Fibroblast of the aortic adventitia (primary cell): ENCODE results near the gene ATP2C2. TPM values are rescaled to one million over a fixed set of nuclear protein-coding genes. Genes with fewer than 3 reads are reported as not detected.

Source experiments
- DNase-seq: peaks from one replicate; pipeline ENCODE4 v3.0.0-alpha.2; 2010; ENCODE audit warnings: low read depth
- H3K4me3 ChIP-seq: 2 replicates; pipeline ENCODE4 v1.5.1; 2011; ENCODE audit warnings: low read depth, mild to moderate bottlenecking, control low read depth, low read length, moderate library complexity
- CTCF ChIP-seq: IDR thresholded peaks from 2 replicates; pipeline ENCODE4 v1.5.1; 2011; ENCODE audit warnings: mild to moderate bottlenecking, low read length, control low read depth, inconsistent platforms; ENCODE audit not compliant: insufficient read depth
- total RNA-seq: library from RNA; depleted of rRNA; stranded (reverse); fragments of >200 nt; gene quantifications from 2 replicates; pipeline ENCODE4 v1.2.3, GENCODE V29; 2012; ENCODE audit warnings: low replicate concordance

The ATP2C2 gene
- not detected in 2 replicates for total RNA-seq

GRCh38 chr16:84368308-84368996, at the start of gene ATP2C2:
Gene ATP2C2, plus strand, starts transcription at chr16:84368538. Its CDS starts 78 bp downstream, at chr16:84368616.
- TF ChIP-seq CTCF: no peak
- H3K4me3 ChIP-seq: no peak within 1 kb of the TSS
- no peak for DNase-seq

GRCh38 chr16:84319146-84319760, 49.1 kb upstream of the ATP2C2 start:
- TF ChIP-seq CTCF: no peak

GRCh38 chr16:84320511-84320910, 47.8 kb upstream of the ATP2C2 start:
- DNase-seq: no peak
- no peak overlapping the region for H3K4me3 ChIP-seq
- TF ChIP-seq CTCF: no peak

More at GRCh38 chr16:84319146-84319760, 49.1 kb upstream of the ATP2C2 start:
- H3K4me3 ChIP-seq: no peak overlapping the region
- DNase-seq: no peak

- DNase-seq: no peak
- no peak overlapping the region for H3K4me3 ChIP-seq
- no peak for TF ChIP-seq CTCF
Observed at GRCh38 chr16:84321932-84322331, 46.4 kb upstream of the ATP2C2 start.

- no peak for TF ChIP-seq CTCF
- no peak overlapping the region for H3K4me3 ChIP-seq
- DNase-seq: no peak
Observed at GRCh38 chr16:84322749-84323148, 45.6 kb upstream of the ATP2C2 start.

GRCh38 chr16:84323606-84324005, 44.7 kb upstream of the ATP2C2 start:
- H3K4me3 ChIP-seq: no peak overlapping the region
- no peak for DNase-seq
- TF ChIP-seq CTCF: no peak
